KMS-11 (cell line): ENCODE data around the gene TMEM30B.

Experiments used
- H2AFZ ChIP-seq: fragments of 200-600 bp; sonication (generic); 2 replicates; pipeline ENCODE4 v1.6.1; 2016; ENCODE audit warnings: antibody characterized with exemption, mixed run types, low read depth
- H3K27ac ChIP-seq: fragments of 200-600 bp; sonication (generic); 2 replicates; pipeline ENCODE4 v1.6.1; 2016; ENCODE audit warnings: mild to moderate bottlenecking, mixed run types
- H3K27me3 ChIP-seq: fragments of 200-600 bp; sonication (generic); 2 replicates; pipeline ENCODE4 v1.6.1; 2017; ENCODE audit warnings: mild to moderate bottlenecking, low read depth, mixed run types, moderate library complexity; ENCODE audit not compliant: insufficient read depth
- H3K36me3 ChIP-seq: fragments of 200-600 bp; sonication (generic); 2 replicates; pipeline ENCODE4 v1.6.1; 2017; ENCODE audit warnings: mild to moderate bottlenecking, mixed run types; ENCODE audit not compliant: insufficient read depth
- H3K4me1 ChIP-seq: fragments of 200-600 bp; sonication (generic); 2 replicates; pipeline ENCODE4 v1.6.1; 2016; ENCODE audit warnings: mild to moderate bottlenecking, low read depth, mixed run types; ENCODE audit not compliant: poor library complexity, severe bottlenecking
- H3K4me2 ChIP-seq: fragments of 200-600 bp; sonication (generic); 2 replicates; pipeline ENCODE4 v1.7.0; 2016; ENCODE audit warnings: mild to moderate bottlenecking, mixed run types
- H3K4me3 ChIP-seq: fragments of 200-600 bp; sonication (generic); IDR thresholded peaks from 2 replicates; pipeline ENCODE4 v1.6.1; 2017; ENCODE audit warnings: low read depth, low read length, mixed read lengths; ENCODE audit not compliant: insufficient read depth
- H3K79me2 ChIP-seq: fragments of 200-600 bp; sonication (generic); 2 replicates; pipeline ENCODE4 v1.6.1; 2016; ENCODE audit warnings: low read depth, mixed run types; ENCODE audit not compliant: insufficient read depth
- H3K9ac ChIP-seq: fragments of 200-600 bp; sonication (generic); 2 replicates; pipeline ENCODE4 v1.6.1; 2016; ENCODE audit warnings: mild to moderate bottlenecking, mixed run types
- H4K20me1 ChIP-seq: fragments of 200-600 bp; sonication (generic); 2 replicates; pipeline ENCODE4 v1.6.1; 2016; ENCODE audit warnings: mild to moderate bottlenecking, mixed run types; ENCODE audit not compliant: insufficient read depth
- TF ChIP-seq, protein P1 (sequence below): fragments of 200-600 bp; sonication (generic); conservative IDR thresholded peaks from 2 replicates; pipeline ENCODE4 v1.6.1; 2017; ENCODE audit warnings: low read depth, mild to moderate bottlenecking, antibody characterized with exemption, low read length, moderate library complexity, mixed read lengths

TMEM30B gene, protein sequence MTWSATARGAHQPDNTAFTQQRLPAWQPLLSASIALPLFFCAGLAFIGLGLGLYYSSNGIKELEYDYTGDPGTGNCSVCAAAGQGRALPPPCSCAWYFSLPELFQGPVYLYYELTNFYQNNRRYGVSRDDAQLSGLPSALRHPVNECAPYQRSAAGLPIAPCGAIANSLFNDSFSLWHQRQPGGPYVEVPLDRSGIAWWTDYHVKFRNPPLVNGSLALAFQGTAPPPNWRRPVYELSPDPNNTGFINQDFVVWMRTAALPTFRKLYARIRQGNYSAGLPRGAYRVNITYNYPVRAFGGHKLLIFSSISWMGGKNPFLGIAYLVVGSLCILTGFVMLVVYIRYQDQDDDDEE

DNA sequence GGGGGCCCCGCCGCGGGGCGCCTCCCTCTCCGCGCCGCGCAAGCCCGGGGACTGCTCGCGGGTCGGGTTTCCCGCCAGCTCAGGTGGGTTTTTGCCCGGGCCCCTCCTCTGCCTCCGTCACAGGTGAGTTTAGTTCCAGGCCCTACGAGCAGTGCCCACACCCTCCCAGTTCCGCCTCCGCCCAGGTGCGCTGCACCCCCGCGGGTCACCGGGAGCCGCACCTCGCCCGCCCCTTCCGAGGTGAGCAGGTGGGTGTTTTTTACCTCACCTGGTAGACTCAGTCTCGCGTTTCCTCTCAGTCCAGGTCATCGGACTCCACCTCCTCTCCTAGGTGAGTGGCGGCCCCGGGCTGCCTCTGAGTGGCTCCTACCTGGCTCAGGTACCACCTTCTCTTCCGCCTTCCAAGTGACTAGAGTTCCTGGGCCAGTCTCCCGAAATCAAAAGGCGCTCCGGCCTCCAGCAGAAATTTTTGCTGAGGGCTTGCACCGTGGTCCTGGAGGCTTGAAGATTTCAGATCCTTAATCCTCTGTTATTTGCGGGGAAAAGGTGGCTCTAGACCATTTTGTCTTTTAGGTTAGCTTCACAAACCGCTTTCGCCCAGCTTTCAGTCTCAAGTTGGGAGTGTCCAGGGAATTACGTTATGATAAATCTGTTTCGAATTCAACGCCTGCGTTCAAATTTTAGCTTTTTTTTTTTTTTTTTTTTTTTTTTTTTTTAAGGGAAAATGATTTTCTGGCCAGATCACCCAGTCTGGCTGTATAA, at the start of gene TMEM30B:
Gene TMEM30B, minus strand, starts transcription at position 153 of the 762 bp plus-strand sequence. CDS start 191 bp downstream, outside the sequence.
- Histone ChIP-seq H2AFZ (no peak within 1 kb of the TSS), H3K9ac (no peak within 1 kb of the TSS)

GRCh38 chr14:61330511-61330910, 49.4 kb upstream of the TMEM30B start:
- H3K27ac ChIP-seq, result no peak overlapping the region

More for the DNA sequence above, at the start of gene TMEM30B:
- Histone ChIP-seq H3K27ac (no peak within 1 kb of the TSS), H3K4me1 (no peaks in the 10 kb centered on the region), H3K36me3 (no peaks in the 10 kb centered on the region), H3K4me3 (no peak within 1 kb of the TSS), H3K4me2 (no peak within 1 kb of the TSS), H3K79me2 (no peaks in the 10 kb centered on the region), H4K20me1 (no peaks in the 10 kb centered on the region), H3K27me3 (no peaks in the 10 kb centered on the region)
- TF ChIP-seq, protein P1, sequence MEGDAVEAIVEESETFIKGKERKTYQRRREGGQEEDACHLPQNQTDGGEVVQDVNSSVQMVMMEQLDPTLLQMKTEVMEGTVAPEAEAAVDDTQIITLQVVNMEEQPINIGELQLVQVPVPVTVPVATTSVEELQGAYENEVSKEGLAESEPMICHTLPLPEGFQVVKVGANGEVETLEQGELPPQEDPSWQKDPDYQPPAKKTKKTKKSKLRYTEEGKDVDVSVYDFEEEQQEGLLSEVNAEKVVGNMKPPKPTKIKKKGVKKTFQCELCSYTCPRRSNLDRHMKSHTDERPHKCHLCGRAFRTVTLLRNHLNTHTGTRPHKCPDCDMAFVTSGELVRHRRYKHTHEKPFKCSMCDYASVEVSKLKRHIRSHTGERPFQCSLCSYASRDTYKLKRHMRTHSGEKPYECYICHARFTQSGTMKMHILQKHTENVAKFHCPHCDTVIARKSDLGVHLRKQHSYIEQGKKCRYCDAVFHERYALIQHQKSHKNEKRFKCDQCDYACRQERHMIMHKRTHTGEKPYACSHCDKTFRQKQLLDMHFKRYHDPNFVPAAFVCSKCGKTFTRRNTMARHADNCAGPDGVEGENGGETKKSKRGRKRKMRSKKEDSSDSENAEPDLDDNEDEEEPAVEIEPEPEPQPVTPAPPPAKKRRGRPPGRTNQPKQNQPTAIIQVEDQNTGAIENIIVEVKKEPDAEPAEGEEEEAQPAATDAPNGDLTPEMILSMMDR, result no peak

GRCh38 chr14:61329478-61330051, 48.4 kb upstream of the TMEM30B start:
- TF ChIP-seq, protein P1, result no peak
- Histone ChIP-seq H3K27ac (no peak overlapping the region), H3K79me2 (no peaks in the 10 kb centered on the region), H3K9ac (no peak overlapping the region), H3K4me3 (no peak overlapping the region), H4K20me1 (no peaks in the 10 kb centered on the region), H3K4me1 (no peaks in the 10 kb centered on the region), H2AFZ (no peak overlapping the region), H3K27me3 (no peaks in the 10 kb centered on the region), H3K36me3 (no peaks in the 10 kb centered on the region), H3K4me2 (no peak overlapping the region)

More at GRCh38 chr14:61330511-61330910, 49.4 kb upstream of the TMEM30B start:
- Histone ChIP-seq H3K4me3 (no peak overlapping the region), H3K9ac (no peak overlapping the region), H3K4me1 (no peaks in the 10 kb centered on the region), H4K20me1 (no peaks in the 10 kb centered on the region), H3K4me2 (no peak overlapping the region), H2AFZ (no peak overlapping the region), H3K79me2 (no peaks in the 10 kb centered on the region), H3K36me3 (no peaks in the 10 kb centered on the region), H3K27me3 (no peaks in the 10 kb centered on the region)
- TF ChIP-seq, protein P1, result no peak

DNA sequence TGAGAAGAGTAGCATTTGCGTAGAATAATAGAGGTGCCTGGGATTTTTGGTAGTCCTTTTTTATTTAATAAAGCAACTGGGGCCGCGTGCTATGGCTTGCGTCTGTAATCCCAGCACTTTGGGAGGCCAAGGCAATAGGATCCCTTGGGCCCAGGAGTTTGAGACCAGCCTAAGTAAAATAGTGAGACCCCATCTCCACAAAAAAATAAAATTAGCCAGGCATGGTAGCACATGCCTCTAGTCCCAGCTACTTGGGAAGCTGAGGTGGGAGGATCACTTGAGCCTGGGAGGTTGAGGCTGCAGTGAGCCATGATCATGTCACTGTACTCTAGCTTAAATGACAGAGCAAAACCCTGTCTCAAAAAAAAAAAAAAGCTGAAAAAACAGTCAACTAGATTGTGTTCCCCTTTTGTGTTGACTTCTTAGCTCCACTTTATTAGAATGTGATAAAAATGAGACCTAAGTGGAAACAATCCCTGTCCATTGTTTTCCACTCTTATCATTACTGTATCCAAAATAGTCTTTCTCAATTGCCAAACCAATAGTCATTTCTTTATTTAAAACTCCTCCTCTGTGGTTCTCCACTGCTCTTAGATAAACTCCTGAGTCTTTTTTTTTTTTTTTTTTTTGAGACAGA, 47.6 kb upstream of the TMEM30B start:
- Histone ChIP-seq H3K4me3 (no peak overlapping the region), H3K4me2 (no peak overlapping the region), H3K79me2 (no peaks in the 10 kb centered on the region), H3K9ac (no peak overlapping the region), H4K20me1 (no peaks in the 10 kb centered on the region), H3K27me3 (no peaks in the 10 kb centered on the region), H3K27ac (no peak overlapping the region), H3K4me1 (no peaks in the 10 kb centered on the region), H2AFZ (no peak overlapping the region), H3K36me3 (no peaks in the 10 kb centered on the region)
- TF ChIP-seq, protein P1, result no peak
